SK-N-SH (cell line): ENCODE results near the gene ANKRD33B. TPM values are rescaled to one million over a fixed set of nuclear protein-coding genes. Genes with fewer than 3 reads are reported as not detected.

Source experiments
- CTCF ChIA-PET: fragments of 300-600, 350-600 bp; formaldehyde crosslinking; extraction: SDS; loops from one replicate; lab custom pipeline; 2021; lab: Yijun Ruan, JAX
- POLR2A ChIA-PET: fragments of 350-600 bp; sonication (Branson Sonifier 250); formaldehyde crosslinking; extraction: SDS; loops from one replicate; lab custom pipeline; 2020; ENCODE audit warnings: antibody characterized with exemption, inconsistent platforms; lab: Yijun Ruan, JAX
- DNase-seq: peaks from one replicate; pipeline ENCODE4 v3.0.0; 2012
- H2AFZ ChIP-seq: fragments of 200-600 bp; sonication (generic); 2 replicates; pipeline ENCODE4 v1.8.1; 2016; ENCODE audit warnings: antibody characterized with exemption, mild to moderate bottlenecking, low read depth
- H3F3A ChIP-seq: fragments of 200-600 bp; sonication (generic); replicated peaks from 2 replicates; pipeline ENCODE3; 2016; ENCODE audit warnings: antibody characterized with exemption, mild to moderate bottlenecking; ENCODE audit not compliant: insufficient read depth
- H3K27ac ChIP-seq, 2 experiments: fragments of 200-500 bp in 1 of 2; fragments of 200-600 bp in 1 of 2; sonication (Bioruptor generic) in 1 of 2; sonication (generic), shearing (Covaris generic) in 1 of 2; 2 replicates each; pipeline versions ENCODE4 v1.5.1 to v1.6.1; 2014 to 2016; ENCODE audit warnings: low read depth in 2 of 2, inconsistent platforms in 1 of 2, low read length in 1 of 2, mild to moderate bottlenecking in 1 of 2, mixed read lengths in 1 of 2
- H3K27me3 ChIP-seq: fragments of 200-600 bp; sonication (generic), shearing (Covaris generic); 2 replicates; pipeline ENCODE4 v1.6.1; 2016; ENCODE audit warnings: mixed run types; ENCODE audit not compliant: insufficient read depth
- H3K36me3 ChIP-seq, 2 experiments: fragments of 200-500 bp in 1 of 2; fragments of 200-600 bp in 1 of 2; sonication (Bioruptor generic) in 1 of 2; sonication (generic) in 1 of 2; replicated peaks in 1 of 2; 2 replicates each; pipeline versions ENCODE3 to v1.5.1; 2014 to 2016; ENCODE audit warnings: low read length in 1 of 2, mild to moderate bottlenecking in 1 of 2; ENCODE audit not compliant: insufficient read depth in 2 of 2, control insufficient read depth in 1 of 2
- H3K4me1 ChIP-seq, 2 experiments: fragments of 200-500 bp in 1 of 2; fragments of 200-600 bp in 1 of 2; sonication (Bioruptor generic) in 1 of 2; sonication (generic), shearing (Covaris generic) in 1 of 2; 2 replicates each; pipeline versions ENCODE4 v1.5.1 to v1.6.1; 2014 to 2016; ENCODE audit warnings: low read depth in 1 of 2, low read length in 1 of 2, mixed run types in 1 of 2; ENCODE audit not compliant: insufficient read depth in 2 of 2, control insufficient read depth in 1 of 2
- H3K4me2 ChIP-seq: fragments of 200-600 bp; sonication (generic), shearing (Covaris generic); 2 replicates; pipeline ENCODE4 v1.6.1; 2017; ENCODE audit warnings: mixed run types
- H3K4me3 ChIP-seq, 2 experiments: fragments of 200-500 bp in 1 of 2; fragments of 200-600 bp in 1 of 2; sonication (Bioruptor generic) in 1 of 2; sonication (generic), shearing (Covaris generic) in 1 of 2; 2 replicates each; pipeline versions ENCODE4 v1.5.1 to v1.8.1; 2014 to 2016; ENCODE audit warnings: low read depth in 2 of 2, inconsistent platforms in 1 of 2, low read length in 1 of 2, mild to moderate bottlenecking in 1 of 2, mixed read lengths in 1 of 2, moderate library complexity in 1 of 2
- H3K79me2 ChIP-seq: fragments of 200-600 bp; sonication (generic); 2 replicates; pipeline ENCODE4 v1.8.1; 2017; ENCODE audit warnings: mild to moderate bottlenecking; ENCODE audit not compliant: insufficient read depth
- H3K9ac ChIP-seq: fragments of 200-600 bp; sonication (generic); 2 replicates; pipeline ENCODE4 v1.6.1; 2017; ENCODE audit warnings: mixed run types
- H3K9me2 ChIP-seq: fragments of 200-600 bp; sonication (generic); 2 replicates; pipeline ENCODE4 v1.6.1; 2017; ENCODE audit warnings: mixed run types
- H3K9me3 ChIP-seq: fragments of 200-600 bp; sonication (generic); 2 replicates; pipeline ENCODE4 v1.6.1; 2017; ENCODE audit warnings: mixed run types, mild to moderate bottlenecking, moderate library complexity
- H4K20me1 ChIP-seq: fragments of 200-600 bp; sonication (generic); 2 replicates; pipeline ENCODE4 v1.6.1; 2017; ENCODE audit warnings: mild to moderate bottlenecking, mixed run types; ENCODE audit not compliant: insufficient read depth
- GABPA ChIP-seq: IDR thresholded peaks from 2 replicates; pipeline ENCODE4 v1.4.0; 2012; ENCODE audit warnings: low read depth, mild to moderate bottlenecking
- GATA2 ChIP-seq: sonication (generic); formaldehyde crosslinking; IDR thresholded peaks from 2 replicates; pipeline ENCODE4 v1.5.0; 2020; ENCODE audit warnings: mild to moderate bottlenecking, missing genetic modification reagents
- MAX ChIP-seq: IDR thresholded peaks from 2 replicates; pipeline ENCODE4 v1.4.0; 2012; ENCODE audit warnings: low read depth
- MEF2A ChIP-seq: IDR thresholded peaks from 2 replicates; pipeline ENCODE4 v1.4.0; 2012; ENCODE audit warnings: low read depth, borderline replicate concordance
- MXI1 ChIP-seq: IDR thresholded peaks from 2 replicates; pipeline ENCODE4 v1.6.1; 2012; ENCODE audit warnings: mild to moderate bottlenecking, low read depth, low read length, improper control_type of control experiment
- NFIC ChIP-seq: IDR thresholded peaks from 2 replicates; pipeline ENCODE4 v1.4.0; 2012; ENCODE audit warnings: borderline replicate concordance
- RAD21 ChIP-seq: IDR thresholded peaks from 2 replicates; pipeline ENCODE4 v1.6.1; 2012; ENCODE audit warnings: mild to moderate bottlenecking, low read length
- REST ChIP-seq: IDR thresholded peaks from 2 replicates; pipeline ENCODE4 v1.6.1; 2012; ENCODE audit warnings: mild to moderate bottlenecking, low read depth, low read length, moderate library complexity
- RXRA ChIP-seq: IDR thresholded peaks from 2 replicates; pipeline ENCODE4 v1.4.0; 2012; ENCODE audit warnings: low read depth, mild to moderate bottlenecking, borderline replicate concordance
- SIN3A ChIP-seq: IDR thresholded peaks from 2 replicates; pipeline ENCODE4 v1.6.1; 2012; ENCODE audit warnings: low read depth, mild to moderate bottlenecking, low read length, moderate library complexity, borderline replicate concordance
- TEAD4 ChIP-seq: IDR thresholded peaks from 2 replicates; pipeline ENCODE4 v1.4.0; 2012; ENCODE audit warnings: mild to moderate bottlenecking, borderline replicate concordance; ENCODE audit not compliant: insufficient read depth
- USF2 ChIP-seq: fragments of 150-350 bp; IDR thresholded peaks from 2 replicates; pipeline ENCODE4 v1.6.1; 2017; ENCODE audit warnings: antibody characterized with exemption, low read length, low read depth, borderline replicate concordance
- YY1 ChIP-seq: IDR thresholded peaks from 2 replicates; pipeline ENCODE4 v1.4.0; 2012; ENCODE audit warnings: low read depth, mild to moderate bottlenecking
- WGBS: methylation state at CpG from one replicate; pipeline ENCODE4 v1.1.6; 2017; ENCODE audit warnings: low lambda C conversion rate; 5-methylcytosine and 5-hydroxymethylcytosine counted together
- polyA plus RNA-seq, 3 experiments: library from polyadenylated mRNA; depleted of rRNA; stranded (reverse); fragments of >200 nt; gene quantifications; 2 replicates each; pipeline ENCODE4 v1.2.3, GENCODE V29; 2012

ANKRD33B gene
- polyA plus RNA-seq, 1 of the 3 experiments (the other 2 are of a cell fraction) = 1.8 TPM

DNA sequence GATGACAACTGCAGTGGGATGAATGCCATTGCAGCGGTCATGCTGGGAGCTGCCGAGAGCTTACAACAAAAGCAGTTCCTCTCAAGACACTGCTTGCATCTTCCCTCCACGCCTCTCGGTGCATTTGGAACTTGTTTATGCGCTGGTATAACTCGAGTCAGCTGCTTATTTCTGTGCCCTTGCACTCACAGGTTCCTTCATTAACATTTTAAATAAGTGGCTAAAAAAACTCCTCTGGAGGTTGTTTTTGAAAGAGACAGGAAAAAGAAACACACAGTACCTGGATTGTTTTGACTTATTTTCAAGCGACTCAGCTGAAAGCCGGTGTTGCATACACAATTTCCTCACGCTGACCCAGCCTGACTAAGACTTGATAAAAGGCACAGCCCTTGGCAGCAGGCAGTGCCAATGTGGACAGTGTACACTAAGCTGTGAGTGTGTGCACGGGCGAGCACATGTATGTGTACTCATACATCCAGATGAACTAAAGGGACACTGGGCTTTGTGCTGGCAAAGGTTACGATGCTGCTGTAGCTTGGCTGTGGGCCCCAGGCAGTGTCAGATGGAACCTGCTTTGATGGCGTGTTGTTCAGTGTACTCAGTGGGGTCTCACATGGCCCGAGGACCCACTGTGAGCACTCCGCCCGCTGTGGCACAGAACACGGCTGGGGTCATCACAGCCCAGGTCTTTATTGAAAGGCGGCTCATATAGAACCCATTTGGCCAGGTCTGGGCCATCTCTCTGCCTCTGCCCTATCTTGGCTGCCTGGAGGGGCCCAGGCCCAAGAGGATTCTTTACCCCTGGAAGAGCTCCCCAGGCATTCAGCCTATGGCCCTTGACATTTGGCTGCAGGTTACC lies 92.3 kb downstream of the ANKRD33B start:
- TF ChIP-seq GATA2 (CRISPR knock-in tag) = no peak
- no peak for TF ChIP-seq MEF2A
- TF ChIP-seq MXI1 = no peak
- TF ChIP-seq YY1 = no peak
- TF ChIP-seq RXRA = no peak
- TF ChIP-seq REST = no peak
- TF ChIP-seq, all 33 proteins: peak for 0
- Histone ChIP-seq H2AFZ (no peak overlapping the region), H3K9me3 (no peaks in the 10 kb centered on the region), H3K27ac (no peak overlapping the region), H3F3A (peaks cover 6% of the 10 kb centered on the region), H3K4me2 (no peak overlapping the region), H3K36me3 (peaks cover 0 to 7% of the 10 kb centered on the region in 2 experiments), H4K20me1 (no peaks in the 10 kb centered on the region), H3K9ac (no peak overlapping the region), H3K9me2 (no peaks in the 10 kb centered on the region), H3K4me3 (no peak overlapping the region), H3K27me3 (no peaks in the 10 kb centered on the region), H3K4me1 (peaks cover 0 to 11% of the 10 kb centered on the region in 2 experiments; a peak in 1 of 4 replicates), H3K79me2 (no peaks in the 10 kb centered on the region)
- no peak for DNase-seq
- 82% methylated on average over 10 of the region's 18 CpGs for WGBS
- CTCF ChIA-PET = interaction anchor here (1.3 kb wide), 1 partner anchor 203 kb away, joined by 4 read pairs; no protein-coding TSS in a partner anchor
- POLR2A ChIA-PET = no interaction called here

DNA sequence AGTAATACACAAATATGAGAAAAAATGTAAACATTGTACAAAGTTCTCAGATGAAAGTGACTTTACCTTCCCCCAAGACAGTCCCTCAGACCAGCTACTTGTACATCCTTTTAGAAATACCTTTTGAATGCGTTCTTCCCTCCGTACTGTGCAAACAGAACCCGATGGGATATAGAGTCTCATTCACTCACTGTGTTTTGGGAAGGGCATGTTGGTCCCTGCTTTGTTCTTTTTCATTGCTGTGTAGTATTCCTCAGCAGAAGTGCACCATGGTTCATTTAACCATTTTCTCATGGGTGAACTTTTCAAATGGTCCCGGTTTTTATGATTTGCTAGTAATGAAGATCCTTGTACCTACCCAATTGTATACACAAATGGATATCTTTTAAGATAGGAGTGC lies 94.4 kb downstream of the ANKRD33B start:
- POLR2A ChIA-PET = no interaction called here
- 76% methylated on average over 4 of the region's 4 CpGs for WGBS

More for the DNA sequence above, 94.4 kb downstream of the ANKRD33B start:
- no peak overlapping the region for H3K4me2 ChIP-seq
- H3K4me1 ChIP-seq = peaks cover 2 to 29% of the 10 kb centered on the region in 2 experiments; a peak in 3 of 4 replicates
- no peak overlapping the region for H2AFZ ChIP-seq
- H3K9ac ChIP-seq = no peak overlapping the region
- H3K79me2 ChIP-seq = no peaks in the 10 kb centered on the region
- H3K9me3 ChIP-seq = no peaks in the 10 kb centered on the region
- no peak for DNase-seq
- H3K27me3 ChIP-seq = no peaks in the 10 kb centered on the region
- H3K36me3 ChIP-seq = peaks cover 0 to 5% of the 10 kb centered on the region in 2 experiments
- H3K4me3 ChIP-seq = no peak overlapping the region
- H3F3A ChIP-seq = peaks cover 6% of the 10 kb centered on the region
- TF ChIP-seq NFIC (no peak), RAD21 (no peak), TEAD4 (no peak), MAX (no peak), MEF2A (no peak), USF2 (no peak), MXI1 (no peak), SIN3A (no peak), GABPA (no peak)
- CTCF ChIA-PET = no interaction called here
- H3K27ac ChIP-seq = no peak overlapping the region
- H3K9me2 ChIP-seq = no peaks in the 10 kb centered on the region
- H4K20me1 ChIP-seq = no peaks in the 10 kb centered on the region
